ENCODE measurements around the gene USP40. TPM values are rescaled to one million over a fixed set of nuclear protein-coding genes. Genes with fewer than 3 reads are reported as not detected.

The USP40 gene
- total RNA-seq, 1 donor from 2014 or later = 20.9 TPM

DNA sequence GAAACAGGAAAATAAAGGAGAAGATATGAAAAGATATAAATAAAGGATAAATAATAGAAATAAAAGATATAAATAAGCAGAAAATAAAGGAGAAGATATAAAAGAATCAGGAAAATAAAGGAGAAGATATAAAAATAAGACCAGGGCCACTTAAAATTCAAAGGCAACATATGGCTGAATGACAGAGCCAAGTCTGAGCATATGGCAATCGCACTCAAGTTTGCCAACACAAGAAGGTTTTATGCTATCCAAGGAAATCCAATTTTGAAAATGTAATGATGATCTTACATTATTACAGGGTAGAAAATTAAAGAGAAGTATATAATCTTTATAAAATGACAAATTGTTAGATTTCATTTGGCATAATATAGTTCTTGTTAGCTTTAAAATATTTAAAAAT, 33.6 kb downstream of the USP40 start:
- Histone ChIP-seq H3K36me3 (ENCODE audit: control insufficient read depth in 3 of 3, insufficient read depth in 3 of 3, low read length in 3 of 3) (peaks cover 12 to 29% (median 17%) of the 10 kb centered on the region in 3 donors), H3K4me3 (ENCODE audit: low read length in 3 of 3) (no peak overlapping the region), H3K4me1 (ENCODE audit: control insufficient read depth in 3 of 3, insufficient read depth in 3 of 3, low read length in 3 of 3) (no peaks in the 10 kb centered on the region), H3K27me3 (ENCODE audit: control insufficient read depth in 3 of 3, insufficient read depth in 3 of 3, low read length in 3 of 3) (no peaks in the 10 kb centered on the region), H3K9ac (ENCODE audit: low read depth in 1 of 3, low read length in 3 of 3) (no peak overlapping the region), H3K9me3 (ENCODE audit: control insufficient read depth in 3 of 3, low read length in 3 of 3) (no peaks in the 10 kb centered on the region), H3K27ac (ENCODE audit: low read depth, low read length) (no peak overlapping the region)

DNA sequence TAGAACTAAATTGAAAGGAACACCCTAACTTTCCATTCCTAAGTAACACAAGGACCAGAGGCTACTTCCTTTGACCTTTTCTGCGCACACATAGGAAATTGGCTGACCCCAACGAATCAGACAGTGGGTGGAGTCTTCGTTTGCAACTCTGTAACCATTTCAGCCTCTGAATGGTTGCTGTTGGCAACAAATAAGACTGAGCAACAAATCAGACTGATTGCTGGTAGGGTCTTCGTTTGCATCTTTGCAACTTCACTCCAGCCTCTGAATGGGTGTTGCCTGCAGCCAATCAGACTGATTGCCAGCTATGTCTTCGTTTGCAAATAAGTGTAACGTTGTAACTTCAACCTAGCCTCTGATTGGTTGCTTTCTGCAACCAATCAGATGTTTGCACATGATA, 34.6 kb downstream of the USP40 start:
- no peak overlapping the region for H3K27ac ChIP-seq (ENCODE audit: low read depth, low read length)
- peaks cover 14 to 29% (median 17%) of the 10 kb centered on the region in 3 donors for H3K36me3 ChIP-seq (ENCODE audit: control insufficient read depth in 3 of 3, insufficient read depth in 3 of 3, low read length in 3 of 3)
- H3K27me3 ChIP-seq (ENCODE audit: control insufficient read depth in 3 of 3, insufficient read depth in 3 of 3, low read length in 3 of 3) = no peaks in the 10 kb centered on the region
- no peaks in the 10 kb centered on the region for H3K4me1 ChIP-seq (ENCODE audit: control insufficient read depth in 3 of 3, insufficient read depth in 3 of 3, low read length in 3 of 3)
- H3K9ac ChIP-seq (ENCODE audit: low read depth in 1 of 3, low read length in 3 of 3) = no peak overlapping the region
- H3K9me3 ChIP-seq (ENCODE audit: control insufficient read depth in 3 of 3, low read length in 3 of 3) = no peaks in the 10 kb centered on the region
- no peak overlapping the region for H3K4me3 ChIP-seq (ENCODE audit: low read length in 3 of 3)

DNA sequence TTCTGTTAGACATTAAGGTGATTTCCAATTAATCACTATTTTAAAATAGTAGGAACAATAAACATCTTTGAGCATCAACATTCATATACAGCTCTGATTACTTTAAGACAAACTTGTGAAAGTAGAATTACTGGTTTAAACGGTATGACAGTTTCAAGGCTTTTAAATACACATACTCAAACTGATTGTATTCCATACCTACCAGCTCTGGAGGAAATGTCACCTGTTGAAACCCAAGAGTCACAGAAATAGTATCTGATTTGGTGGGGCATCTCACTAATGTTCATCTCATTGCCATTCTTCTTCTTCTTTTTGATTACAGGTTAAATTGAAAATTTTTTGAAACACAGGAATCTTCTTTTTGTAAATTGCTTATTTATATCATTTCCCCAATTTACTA, 36.2 kb downstream of the USP40 start:
- Histone ChIP-seq H3K4me1 (ENCODE audit: control insufficient read depth in 3 of 3, insufficient read depth in 3 of 3, low read length in 3 of 3) (no peaks in the 10 kb centered on the region), H3K36me3 (ENCODE audit: control insufficient read depth in 3 of 3, insufficient read depth in 3 of 3, low read length in 3 of 3) (peaks cover 19 to 33% (median 25%) of the 10 kb centered on the region in 3 donors), H3K9me3 (ENCODE audit: control insufficient read depth in 3 of 3, low read length in 3 of 3) (no peaks in the 10 kb centered on the region), H3K4me3 (ENCODE audit: low read length in 3 of 3) (no peak overlapping the region), H3K27me3 (ENCODE audit: control insufficient read depth in 3 of 3, insufficient read depth in 3 of 3, low read length in 3 of 3) (no peaks in the 10 kb centered on the region), H3K27ac (ENCODE audit: low read depth, low read length) (no peak overlapping the region), H3K9ac (ENCODE audit: low read depth in 1 of 3, low read length in 3 of 3) (no peak overlapping the region)

DNA sequence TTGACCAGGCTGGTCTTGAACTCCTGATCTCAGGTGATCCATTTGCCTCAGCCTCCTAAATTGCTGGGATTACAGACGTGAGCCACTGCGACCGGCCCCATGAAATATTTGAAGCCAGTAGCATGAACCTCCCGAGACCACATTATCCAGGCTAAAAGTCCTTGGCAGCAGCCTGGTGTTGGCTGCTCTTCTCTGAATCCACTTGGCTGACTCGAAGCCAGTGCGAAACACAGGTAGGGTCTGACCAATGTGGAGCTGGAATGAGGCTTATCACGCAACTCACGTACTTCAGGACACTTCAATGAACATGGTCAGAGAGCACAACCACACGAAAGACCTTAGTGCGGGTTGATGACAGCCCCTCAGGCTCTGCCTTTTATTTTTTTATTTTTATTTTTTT, 38.4 kb downstream of the USP40 start:
- Histone ChIP-seq H3K4me3 (ENCODE audit: low read length in 3 of 3) (no peak overlapping the region), H3K36me3 (ENCODE audit: control insufficient read depth in 3 of 3, insufficient read depth in 3 of 3, low read length in 3 of 3) (peaks cover 20 to 39% (median 38%) of the 10 kb centered on the region in 3 donors), H3K9me3 (ENCODE audit: control insufficient read depth in 3 of 3, low read length in 3 of 3) (no peaks in the 10 kb centered on the region), H3K27ac (ENCODE audit: low read depth, low read length) (no peak overlapping the region), H3K27me3 (ENCODE audit: control insufficient read depth in 3 of 3, insufficient read depth in 3 of 3, low read length in 3 of 3) (no peaks in the 10 kb centered on the region), H3K4me1 (ENCODE audit: control insufficient read depth in 3 of 3, insufficient read depth in 3 of 3, low read length in 3 of 3) (no peaks in the 10 kb centered on the region), H3K9ac (ENCODE audit: low read depth in 1 of 3, low read length in 3 of 3) (no peak overlapping the region)

DNA sequence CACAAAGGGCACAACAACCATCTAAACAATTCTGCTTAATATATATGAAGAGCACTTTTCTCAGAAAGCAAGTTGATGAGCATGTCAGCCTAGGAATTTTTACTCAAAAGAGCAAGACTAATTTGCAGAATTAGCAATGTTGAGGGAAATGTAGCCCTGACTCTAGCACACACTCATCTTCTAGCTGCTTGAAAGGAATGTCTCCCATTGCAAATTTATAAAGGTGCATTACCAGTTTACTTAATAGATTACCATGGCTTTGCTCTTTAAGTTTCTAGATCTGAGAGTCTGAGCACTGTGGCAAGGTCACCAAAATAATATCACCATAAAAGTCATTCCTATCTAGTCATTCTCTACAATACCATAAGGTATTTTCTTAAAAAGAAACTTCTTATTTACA, 40.8 kb downstream of the USP40 start:
- Histone ChIP-seq H3K4me3 (ENCODE audit: low read length in 3 of 3) (no peak overlapping the region), H3K9me3 (ENCODE audit: control insufficient read depth in 3 of 3, low read length in 3 of 3) (no peaks in the 10 kb centered on the region), H3K9ac (ENCODE audit: low read depth in 1 of 3, low read length in 3 of 3) (no peak overlapping the region), H3K27me3 (ENCODE audit: control insufficient read depth in 3 of 3, insufficient read depth in 3 of 3, low read length in 3 of 3) (no peaks in the 10 kb centered on the region), H3K4me1 (ENCODE audit: control insufficient read depth in 3 of 3, insufficient read depth in 3 of 3, low read length in 3 of 3) (no peaks in the 10 kb centered on the region), H3K27ac (ENCODE audit: low read depth, low read length) (no peak overlapping the region), H3K36me3 (ENCODE audit: control insufficient read depth in 3 of 3, insufficient read depth in 3 of 3, low read length in 3 of 3) (peaks cover 20 to 55% (median 43%) of the 10 kb centered on the region in 3 donors)

DNA sequence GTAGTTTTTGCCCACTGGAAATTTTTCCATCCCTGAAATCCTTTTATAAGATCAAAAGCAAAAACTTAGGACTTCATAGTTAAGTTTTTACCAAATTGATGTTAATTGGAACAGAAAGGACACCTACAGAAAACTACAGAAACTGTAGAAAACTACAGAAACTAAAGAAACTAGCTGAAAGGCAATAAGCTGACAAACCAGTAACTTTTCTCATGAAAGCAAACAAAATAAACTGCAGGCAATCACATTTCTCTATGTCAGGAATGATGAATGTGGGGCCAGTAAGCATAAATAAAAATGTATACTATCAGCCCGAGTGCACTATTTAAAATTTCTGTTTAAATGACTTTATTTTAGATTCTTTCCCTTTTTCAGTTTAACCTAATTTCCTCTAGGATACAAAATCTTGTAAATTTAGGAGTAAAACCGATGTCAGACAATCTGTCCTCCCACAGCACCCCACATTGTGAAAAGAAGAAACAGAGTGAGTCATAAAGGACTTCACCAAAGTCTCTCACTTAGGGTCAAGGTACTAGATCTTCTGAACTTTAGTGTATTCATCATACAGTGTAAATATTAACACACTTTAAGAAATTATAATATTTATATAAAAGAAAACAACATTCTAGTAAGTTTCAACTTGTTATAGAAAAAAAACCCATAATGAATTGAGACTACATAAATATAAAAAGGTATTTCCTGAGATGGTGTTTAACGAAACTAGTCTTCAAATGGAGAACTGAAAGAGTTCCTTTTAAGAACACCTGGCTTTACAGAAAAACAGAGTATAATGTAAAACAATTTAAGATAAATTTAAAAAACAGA, 46.6 kb downstream of the USP40 start:
- peaks cover 12 to 43% (median 42%) of the 10 kb centered on the region in 3 donors for H3K36me3 ChIP-seq (ENCODE audit: control insufficient read depth in 3 of 3, insufficient read depth in 3 of 3, low read length in 3 of 3)

DNA sequence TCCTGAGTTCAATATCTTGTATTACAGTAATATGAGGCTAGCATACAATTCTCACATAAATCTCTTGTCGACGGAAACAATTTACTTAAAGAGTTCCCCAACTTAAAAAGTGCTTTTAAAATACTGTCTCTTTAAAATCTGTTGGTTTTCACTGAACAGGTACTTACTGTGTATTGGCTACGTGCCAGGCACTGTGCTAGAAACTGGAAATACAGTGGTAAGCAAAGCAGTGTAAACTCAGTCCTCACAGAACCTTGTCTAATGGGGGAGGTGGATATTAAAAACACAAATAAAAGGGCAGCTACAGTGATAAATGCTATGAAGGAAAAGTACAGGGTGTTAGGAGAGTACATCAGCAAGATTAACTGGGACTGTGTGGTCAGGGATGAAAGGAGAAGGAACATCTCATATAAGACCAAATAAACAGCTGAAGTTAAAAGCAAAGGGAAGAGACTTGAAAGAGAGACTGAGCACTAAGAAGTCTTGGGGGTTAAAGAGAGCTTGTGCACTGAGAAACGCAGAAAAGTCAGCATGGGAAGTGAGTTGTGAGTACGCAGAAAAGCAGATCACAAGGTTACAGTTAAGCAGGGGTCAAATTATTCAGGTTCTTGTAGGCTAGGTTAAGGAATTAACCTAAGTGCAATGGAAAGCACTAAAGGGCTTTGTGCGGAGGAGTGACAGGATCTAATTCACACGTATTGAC, 52.5 kb downstream of the USP40 start:
- no peaks in the 10 kb centered on the region for H3K4me1 ChIP-seq (ENCODE audit: control insufficient read depth in 3 of 3, insufficient read depth in 3 of 3, low read length in 3 of 3)
- H3K9me3 ChIP-seq (ENCODE audit: control insufficient read depth in 3 of 3, low read length in 3 of 3) = no peaks in the 10 kb centered on the region
- no peak overlapping the region for H3K27ac ChIP-seq (ENCODE audit: low read depth, low read length)
- H3K36me3 ChIP-seq (ENCODE audit: control insufficient read depth in 3 of 3, insufficient read depth in 3 of 3, low read length in 3 of 3) = peaks cover 0 to 15% (median 13%) of the 10 kb centered on the region in 3 donors
- H3K4me3 ChIP-seq (ENCODE audit: low read length in 3 of 3) = no peak overlapping the region
- no peaks in the 10 kb centered on the region for H3K27me3 ChIP-seq (ENCODE audit: control insufficient read depth in 3 of 3, insufficient read depth in 3 of 3, low read length in 3 of 3)
- H3K9ac ChIP-seq (ENCODE audit: low read depth in 1 of 3, low read length in 3 of 3) = no peak overlapping the region

More for the DNA sequence above, 46.6 kb downstream of the USP40 start:
- Histone ChIP-seq H3K4me1 (ENCODE audit: control insufficient read depth in 3 of 3, insufficient read depth in 3 of 3, low read length in 3 of 3) (no peaks in the 10 kb centered on the region), H3K27ac (ENCODE audit: low read depth, low read length) (no peak overlapping the region), H3K27me3 (ENCODE audit: control insufficient read depth in 3 of 3, insufficient read depth in 3 of 3, low read length in 3 of 3) (no peaks in the 10 kb centered on the region), H3K9ac (ENCODE audit: low read depth in 1 of 3, low read length in 3 of 3) (no peak overlapping the region), H3K4me3 (ENCODE audit: low read length in 3 of 3) (no peak overlapping the region), H3K9me3 (ENCODE audit: control insufficient read depth in 3 of 3, low read length in 3 of 3) (no peaks in the 10 kb centered on the region)

DNA sequence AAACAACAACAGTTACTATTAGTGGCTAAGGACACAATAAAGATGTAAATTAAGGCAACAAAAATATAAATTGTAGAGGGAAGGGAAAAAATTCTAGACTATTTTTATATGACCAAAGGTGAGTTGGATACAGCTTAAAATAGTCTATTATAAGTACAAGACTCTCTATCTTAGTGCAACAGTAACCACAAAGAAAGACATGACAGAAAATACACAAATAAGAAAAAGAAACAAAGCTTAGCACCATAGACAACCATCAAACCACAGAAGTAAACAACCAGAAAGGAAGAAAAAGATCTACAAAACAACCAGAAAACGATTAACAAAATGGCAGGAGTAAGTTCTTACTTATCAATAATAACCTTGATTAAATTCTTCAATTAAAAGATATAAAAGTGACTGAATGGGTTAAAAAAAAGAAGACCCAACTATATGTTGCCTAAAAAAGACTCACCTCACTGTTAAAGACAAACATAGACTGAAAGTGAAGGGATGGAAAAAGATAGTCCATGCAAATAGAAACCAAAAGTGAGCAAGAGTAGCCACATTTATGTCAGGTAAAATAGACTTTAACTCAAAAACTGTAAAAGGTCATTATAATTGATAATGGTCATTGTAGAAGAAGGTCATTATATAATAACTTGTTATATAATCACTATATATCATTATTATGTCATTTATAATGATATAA, 62.5 kb downstream of the USP40 start:
- H3K27ac ChIP-seq (ENCODE audit: low read depth, low read length) = no peak overlapping the region
- peaks cover 3 to 32% (median 25%) of the 10 kb centered on the region in 3 donors for H3K36me3 ChIP-seq (ENCODE audit: control insufficient read depth in 3 of 3, insufficient read depth in 3 of 3, low read length in 3 of 3)
- H3K27me3 ChIP-seq (ENCODE audit: control insufficient read depth in 3 of 3, insufficient read depth in 3 of 3, low read length in 3 of 3) = no peaks in the 10 kb centered on the region
- no peak overlapping the region for H3K9ac ChIP-seq (ENCODE audit: low read depth in 1 of 3, low read length in 3 of 3)
- H3K4me1 ChIP-seq (ENCODE audit: control insufficient read depth in 3 of 3, insufficient read depth in 3 of 3, low read length in 3 of 3) = no peaks in the 10 kb centered on the region
- H3K9me3 ChIP-seq (ENCODE audit: control insufficient read depth in 3 of 3, low read length in 3 of 3) = peaks cover 0 to 2% (median 2%) of the 10 kb centered on the region in 3 donors
- no peak overlapping the region for H3K4me3 ChIP-seq (ENCODE audit: low read length in 3 of 3)

DNA sequence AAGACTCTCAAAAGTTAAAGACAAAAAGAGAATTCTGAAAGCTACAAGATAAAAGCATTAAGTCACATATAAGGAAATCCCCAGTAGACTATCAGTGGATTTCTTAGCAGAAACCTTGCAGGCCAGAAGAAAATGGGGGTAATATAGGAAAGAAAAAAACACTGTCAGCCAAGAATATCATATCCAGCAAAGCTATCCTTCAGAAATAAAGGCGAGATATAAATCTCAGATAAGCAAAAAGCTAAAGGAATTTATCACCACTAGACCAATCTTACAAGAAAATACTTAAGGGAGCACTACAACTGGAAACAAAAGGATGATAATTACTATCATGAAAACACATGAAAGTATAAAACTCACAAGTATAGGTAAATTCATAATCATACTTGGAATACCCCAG, 63.1 kb downstream of the USP40 start:
- Histone ChIP-seq H3K9me3 (ENCODE audit: control insufficient read depth in 3 of 3, low read length in 3 of 3) (peaks cover 0 to 2% (median 2%) of the 10 kb centered on the region in 3 donors), H3K9ac (ENCODE audit: low read depth in 1 of 3, low read length in 3 of 3) (no peak overlapping the region), H3K27ac (ENCODE audit: low read depth, low read length) (no peak overlapping the region), H3K4me1 (ENCODE audit: control insufficient read depth in 3 of 3, insufficient read depth in 3 of 3, low read length in 3 of 3) (no peaks in the 10 kb centered on the region), H3K36me3 (ENCODE audit: control insufficient read depth in 3 of 3, insufficient read depth in 3 of 3, low read length in 3 of 3) (peaks cover 6 to 32% (median 28%) of the 10 kb centered on the region in 3 donors), H3K27me3 (ENCODE audit: control insufficient read depth in 3 of 3, insufficient read depth in 3 of 3, low read length in 3 of 3) (no peaks in the 10 kb centered on the region), H3K4me3 (ENCODE audit: low read length in 3 of 3) (no peak overlapping the region)

All from skeletal muscle tissue (tissue), 4 donors.